Caco-2 (cell line): ENCODE measurements around the gene PI16. TPM values are rescaled to one million over a fixed set of nuclear protein-coding genes. Genes with fewer than 3 reads are reported as not detected.

Experiments used
- BruUV-seq: library from RNA; stranded (reverse); fragments of 400-500 nt; replicated peaks from 2 replicates; lab custom pipeline; 2021; lab: Mats Ljungman, UMichigan
- CTCF ChIA-PET: fragments of 300-600 bp; sonication (Branson Sonifier 250); formaldehyde crosslinking; loops from one replicate; lab custom pipeline; 2022; ENCODE audit warnings: antibody characterized with exemption; lab: Charles Lee
- POLR2A ChIA-PET: fragments of 300-600 bp; sonication (Branson Sonifier 250); formaldehyde crosslinking; loops from one replicate; lab custom pipeline; 2022; ENCODE audit warnings: antibody characterized with exemption; lab: Charles Lee
- DNase-seq, 2 experiments: peaks; one replicate each; pipeline versions ENCODE4 v3.0.0 to v3.0.0-alpha.2; 2020 to 2022
- H3K27me3 ChIP-seq: replicated peaks from 2 replicates; pipeline ENCODE4 v1.6.0; 2011; ENCODE audit warnings: low read length; ENCODE audit not compliant: control insufficient read depth, insufficient read depth
- H3K36me3 ChIP-seq: 2 replicates; pipeline ENCODE4 v1.5.1; 2011; ENCODE audit warnings: low read length; ENCODE audit not compliant: control insufficient read depth, insufficient read depth
- H3K4me1 ChIP-seq: fragments of 250-450 bp; sonication (Bioruptor Pico); 2 replicates; pipeline ENCODE4 v1.5.1; 2020; ENCODE audit warnings: mild to moderate bottlenecking
- H3K4me3 ChIP-seq: 2 replicates; pipeline ENCODE4 v1.5.1; 2011; ENCODE audit warnings: low read depth, mild to moderate bottlenecking, control low read depth, low read length
- H3K9me3 ChIP-seq: fragments of 250-450 bp; sonication (Bioruptor Pico); 2 replicates; pipeline ENCODE4 v1.5.1; 2020; ENCODE audit warnings: mild to moderate bottlenecking, moderate library complexity
- H3K27ac Mint-ChIP-seq: one replicate; pipeline ENCODE4 v1.8.0; 2022; ENCODE audit warnings: mixed read lengths; ENCODE audit not compliant: unreplicated experiment
- H3K27me3 Mint-ChIP-seq: one replicate; pipeline ENCODE4 v1.8.0; 2022; ENCODE audit warnings: mixed read lengths; ENCODE audit not compliant: insufficient read depth, unreplicated experiment
- H3K36me3 Mint-ChIP-seq: one replicate; pipeline ENCODE4 v1.8.0; 2022; ENCODE audit warnings: mild to moderate bottlenecking, mixed read lengths; ENCODE audit not compliant: insufficient read depth, unreplicated experiment
- H3K4me1 Mint-ChIP-seq: one replicate; pipeline ENCODE4 v1.8.0; 2022; ENCODE audit warnings: low read depth, mixed read lengths; ENCODE audit not compliant: unreplicated experiment
- H3K4me3 Mint-ChIP-seq: one replicate; pipeline ENCODE4 v1.8.0; 2022; ENCODE audit warnings: mild to moderate bottlenecking, moderate library complexity, mixed read lengths; ENCODE audit not compliant: unreplicated experiment
- H3K9me3 Mint-ChIP-seq: one replicate; pipeline ENCODE4 v1.8.0; 2022; ENCODE audit warnings: mixed read lengths; ENCODE audit not compliant: unreplicated experiment
- intact Hi-C: fragments of 100-400 bp; cut with micrococcal nuclease; formaldehyde crosslinking; loops from one replicate; pipeline ENCODE4 v1.10.0; 2022; ENCODE audit not compliant: unreplicated experiment
- total RNA-seq: library from RNA; stranded (reverse); gene quantifications from 2 replicates; pipeline ENCODE4 v1.2.3, GENCODE V29; 2022
- TF ChIP-seq, protein P1 (sequence below), 2 experiments: fragments of 200-600 bp in 1 of 2; IDR thresholded peaks; 1 replicate in 1 of 2; 2 replicates in 1 of 2; pipeline versions ENCODE4 v1.5.1 to v1.8.0; 2011 to 2022; ENCODE audit warnings: antibody characterized with exemption in 1 of 2, control low read depth in 1 of 2, inconsistent platforms in 1 of 2, low read depth in 1 of 2, low read length in 1 of 2, mild to moderate bottlenecking in 1 of 2, moderate library complexity in 1 of 2; ENCODE audit not compliant: insufficient read depth in 1 of 2, severe bottlenecking in 1 of 2, unreplicated experiment in 1 of 2

The PI16 gene
- total RNA-seq, 1 experiment from 2014 or later: not detected

DNA sequence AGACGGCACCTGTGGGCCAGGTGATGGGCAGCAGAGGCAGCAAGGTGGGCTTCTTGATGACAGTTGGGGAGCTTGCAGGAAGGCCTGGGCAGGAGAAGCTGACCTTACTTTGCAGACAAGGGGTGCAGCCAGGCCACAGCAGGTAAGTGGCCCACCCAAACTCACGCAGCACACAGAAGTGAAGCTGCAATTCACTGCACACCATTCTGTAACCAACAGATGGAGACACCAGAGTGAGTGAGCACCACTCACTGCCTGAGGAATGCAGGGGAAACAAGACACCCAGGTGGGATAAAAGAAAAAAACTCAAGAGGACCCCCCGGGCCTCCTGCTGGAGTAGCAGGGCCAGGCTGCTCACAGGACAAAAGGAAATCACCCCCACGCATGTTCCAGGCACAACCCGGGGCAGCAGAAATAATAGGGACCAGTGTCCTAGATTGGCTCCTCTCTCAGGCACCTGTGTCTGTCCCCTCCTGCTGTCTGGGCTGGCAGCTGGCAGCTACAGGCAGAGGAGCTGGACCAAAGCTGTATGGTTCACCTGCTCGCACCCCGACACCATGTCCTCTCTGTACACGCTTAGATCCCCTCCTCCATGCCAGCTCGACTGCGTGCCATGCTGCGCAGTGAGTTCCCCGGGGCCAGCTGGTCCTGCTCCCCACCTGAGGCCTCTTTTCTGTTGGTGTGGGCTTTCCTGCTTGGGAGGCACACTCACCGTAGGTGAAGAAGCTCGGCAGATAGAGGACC lies 26.5 kb downstream of the PI16 start:
- Mint-ChIP-seq H3K36me3 (peaks cover 37% of the 10 kb centered on the region), H3K4me3 (no peak overlapping the region), H3K4me1 (no peaks in the 10 kb centered on the region), H3K9me3 (no peaks in the 10 kb centered on the region), H3K27ac (peak overlapping the region; percentile 9), H3K27me3 (no peaks in the 10 kb centered on the region)
- Histone ChIP-seq H3K4me3 (no peak overlapping the region), H3K4me1 (peaks cover 6% of the 10 kb centered on the region; the same call in 1 of the 2 replicates), H3K36me3 (peaks cover 4% of the 10 kb centered on the region), H3K27me3 (no peaks in the 10 kb centered on the region), H3K9me3 (no peaks in the 10 kb centered on the region)
- BruUV-seq: no TSS peak
- TF ChIP-seq, protein P1, sequence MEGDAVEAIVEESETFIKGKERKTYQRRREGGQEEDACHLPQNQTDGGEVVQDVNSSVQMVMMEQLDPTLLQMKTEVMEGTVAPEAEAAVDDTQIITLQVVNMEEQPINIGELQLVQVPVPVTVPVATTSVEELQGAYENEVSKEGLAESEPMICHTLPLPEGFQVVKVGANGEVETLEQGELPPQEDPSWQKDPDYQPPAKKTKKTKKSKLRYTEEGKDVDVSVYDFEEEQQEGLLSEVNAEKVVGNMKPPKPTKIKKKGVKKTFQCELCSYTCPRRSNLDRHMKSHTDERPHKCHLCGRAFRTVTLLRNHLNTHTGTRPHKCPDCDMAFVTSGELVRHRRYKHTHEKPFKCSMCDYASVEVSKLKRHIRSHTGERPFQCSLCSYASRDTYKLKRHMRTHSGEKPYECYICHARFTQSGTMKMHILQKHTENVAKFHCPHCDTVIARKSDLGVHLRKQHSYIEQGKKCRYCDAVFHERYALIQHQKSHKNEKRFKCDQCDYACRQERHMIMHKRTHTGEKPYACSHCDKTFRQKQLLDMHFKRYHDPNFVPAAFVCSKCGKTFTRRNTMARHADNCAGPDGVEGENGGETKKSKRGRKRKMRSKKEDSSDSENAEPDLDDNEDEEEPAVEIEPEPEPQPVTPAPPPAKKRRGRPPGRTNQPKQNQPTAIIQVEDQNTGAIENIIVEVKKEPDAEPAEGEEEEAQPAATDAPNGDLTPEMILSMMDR (IDR thresholded peaks at IDR 0.05; ENCODE audit: insufficient read depth in 1 of 2, low read depth in 1 of 2, low read length in 1 of 2, severe bottlenecking in 1 of 2, unreplicated experiment in 1 of 2): no peak
- POLR2A ChIA-PET: no interaction called here
- intact Hi-C loops: no loop called here
- DNase-seq: no peak
- CTCF ChIA-PET: interaction anchor here (2.2 kb wide), 1 partner anchor 37 kb away, joined by 7 read pairs; no protein-coding TSS in a partner anchor

DNA sequence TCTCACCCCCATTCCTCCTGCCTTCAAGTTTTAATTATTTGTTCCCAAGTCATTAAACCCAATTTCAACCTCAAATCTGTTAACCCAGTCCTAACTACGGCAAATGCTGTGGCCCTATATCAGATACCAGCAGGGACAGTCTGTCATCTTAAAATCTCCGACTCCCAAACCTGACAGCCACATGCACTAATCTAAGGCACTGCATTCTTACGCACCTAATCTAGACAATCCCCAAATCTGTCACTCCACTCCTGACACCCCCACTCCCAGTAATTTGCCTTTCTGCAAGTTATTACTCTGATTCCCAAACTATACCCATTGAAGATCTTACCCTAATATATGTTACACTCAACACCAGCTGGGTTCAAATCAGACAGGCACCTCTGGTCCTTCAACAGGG lies 29.0 kb downstream of the PI16 start:
- POLR2A ChIA-PET: no interaction called here

More for the DNA sequence above, 29.0 kb downstream of the PI16 start:
- H3K27me3 Mint-ChIP-seq: no peaks in the 10 kb centered on the region
- peaks cover 35% of the 10 kb centered on the region for H3K36me3 Mint-ChIP-seq
- intact Hi-C loops: no loop called here
- no peaks in the 10 kb centered on the region for H3K9me3 Mint-ChIP-seq
- H3K4me3 Mint-ChIP-seq: no peak overlapping the region
- CTCF ChIA-PET: no interaction called here
- peaks cover 12% of the 10 kb centered on the region for H3K4me1 Mint-ChIP-seq
- peaks cover 2% of the 10 kb centered on the region for H3K36me3 ChIP-seq
- no peaks in the 10 kb centered on the region for H3K9me3 ChIP-seq
- DNase-seq: no peak
- TF ChIP-seq, protein P1 (IDR thresholded peaks at IDR 0.05; ENCODE audit: insufficient read depth in 1 of 2, low read depth in 1 of 2, low read length in 1 of 2, severe bottlenecking in 1 of 2, unreplicated experiment in 1 of 2): no peak
- peaks cover 6% of the 10 kb centered on the region; the same call in 1 of the 2 replicates for H3K4me1 ChIP-seq
- BruUV-seq: no TSS peak
- no peak overlapping the region for H3K27ac Mint-ChIP-seq
- H3K27me3 ChIP-seq: no peaks in the 10 kb centered on the region
- H3K4me3 ChIP-seq: no peak overlapping the region
